Loucy (cell line): ENCODE results near the gene AFF3.

ENCODE experiments used
- CTCF ChIP-seq: fragments of 200-600 bp; sonication (generic); conservative IDR thresholded peaks from 2 replicates; pipeline ENCODE4 v1.5.1; 2014; ENCODE audit warnings: mild to moderate bottlenecking, antibody characterized with exemption, low read length
- EZH2phosphoT487 ChIP-seq: fragments of 200-600 bp; IDR thresholded peaks from 2 replicates; pipeline ENCODE4 v1.6.1; 2018; ENCODE audit warnings: antibody characterized with exemption, mild to moderate bottlenecking, moderate library complexity, borderline replicate concordance

DNA sequence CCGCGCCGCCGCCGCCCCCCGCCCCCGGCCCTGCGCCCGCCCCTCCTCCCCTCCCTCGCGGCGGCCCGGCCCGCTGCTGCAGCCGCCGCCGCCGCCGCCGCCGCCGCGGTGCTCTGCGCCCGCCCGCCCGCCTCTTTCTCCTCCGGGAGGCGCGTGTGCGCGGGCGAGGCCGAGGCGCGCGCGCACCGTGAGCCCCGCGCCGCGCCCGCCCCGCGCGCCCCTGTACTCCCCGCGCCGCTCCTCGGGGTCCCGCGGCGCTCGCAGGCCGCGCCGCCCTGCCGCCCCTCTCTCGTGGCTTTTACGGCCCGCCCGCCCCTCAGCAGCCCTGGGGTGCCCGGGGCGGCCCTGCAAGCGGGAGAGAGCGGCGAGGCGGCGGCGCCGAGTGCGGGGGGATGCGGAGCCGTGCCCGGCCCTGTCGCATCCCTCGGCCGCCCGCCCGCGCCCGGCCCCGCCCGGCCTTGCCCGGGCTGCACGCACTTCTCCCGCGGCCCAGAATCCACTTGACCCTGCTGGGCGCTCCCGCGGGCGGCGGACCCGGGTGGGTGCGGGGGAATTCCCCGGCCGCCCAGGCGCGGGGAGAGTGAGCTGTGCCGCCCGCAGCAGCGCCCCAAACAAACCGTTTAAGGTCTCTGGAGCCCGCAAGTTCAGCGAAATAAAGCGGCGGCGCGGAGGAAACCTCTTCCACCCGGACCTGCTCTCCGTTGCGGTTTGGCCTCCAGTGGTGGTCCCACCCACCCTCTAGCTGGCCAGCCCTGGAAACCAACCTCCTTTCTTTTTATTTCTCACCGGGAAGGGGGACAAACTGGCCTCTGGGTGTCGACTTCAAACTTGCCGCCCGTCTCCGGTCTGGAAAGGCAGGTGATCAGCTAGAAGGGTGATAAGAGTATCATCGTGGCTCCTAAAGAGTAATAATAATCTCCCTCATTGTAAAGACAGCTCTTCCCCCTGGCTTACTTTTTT, 37.4 kb downstream of the AFF3 start:
- TF ChIP-seq CTCF (no peak), EZH2phosphoT487 (no peak)
